ENCODE results near the gene SPTBN2.
A peak's percentile ranks its signal among the peaks of the same experiment; 100 is the strongest.

DNA sequence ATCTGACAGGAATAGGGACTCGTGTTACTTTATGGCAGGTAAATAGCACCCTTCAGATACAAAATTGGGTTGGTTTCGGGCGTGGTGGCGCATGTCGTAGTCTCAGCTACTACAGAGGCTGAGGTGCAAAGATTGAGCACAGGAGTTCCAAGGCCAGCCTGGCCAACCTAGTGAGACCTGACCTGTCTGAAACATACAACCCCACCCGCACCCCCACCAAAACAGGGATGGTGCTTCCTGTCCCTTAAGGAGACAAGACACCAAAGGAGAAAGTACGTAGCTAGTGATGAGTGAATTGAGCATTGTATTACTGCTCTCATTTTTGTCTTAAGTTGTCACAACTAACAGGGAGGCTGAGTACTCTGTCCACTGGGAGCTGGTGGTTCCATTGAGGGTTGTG, 76.4 kb downstream of the SPTBN2 start:
- no peak for TF ChIP-seq GATA2 (IDR thresholded peaks at IDR 0.05; ENCODE audit: insufficient read depth, insufficient read length, low read depth, low read length)
- TF ChIP-seq CTCF (IDR thresholded peaks at IDR 0.05; ENCODE audit: extremely low read depth in 1 of 2, insufficient read depth in 1 of 2, low read depth in 1 of 2, low read length in 2 of 2) = no peak
- no peak for TF ChIP-seq POLR2AphosphoS5 (IDR thresholded peaks at IDR 0.05; ENCODE audit: insufficient read depth, low read depth, low read length)
- peak; percentile 26 for TF ChIP-seq POLR2A (IDR thresholded peaks at IDR 0.05; ENCODE audit: low read depth, low read length)
- TF ChIP-seq, protein P1, sequence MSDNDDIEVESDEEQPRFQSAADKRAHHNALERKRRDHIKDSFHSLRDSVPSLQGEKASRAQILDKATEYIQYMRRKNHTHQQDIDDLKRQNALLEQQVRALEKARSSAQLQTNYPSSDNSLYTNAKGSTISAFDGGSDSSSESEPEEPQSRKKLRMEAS (IDR thresholded peaks at IDR 0.05; ENCODE audit: insufficient read depth, insufficient read length) = no peak
- no peak for TF ChIP-seq EZH2 (IDR thresholded peaks at IDR 0.05; ENCODE audit: borderline replicate concordance, low read depth, low read length, severe bottlenecking)
- no peak for TF ChIP-seq JUN (IDR thresholded peaks at IDR 0.05; ENCODE audit: borderline replicate concordance, insufficient read depth, insufficient read length, low read depth)
- no peak for TF ChIP-seq MYC (IDR thresholded peaks at IDR 0.05; ENCODE audit: low read depth, low read length)

Data from endothelial cell of umbilical vein (primary cell).